IMR-90 (cell line): ENCODE data around the gene MACC1. TPM values are rescaled to one million over a fixed set of nuclear protein-coding genes. Genes with fewer than 3 reads are reported as not detected.

Source experiments
- ATAC-seq: fragments of 200-7000 bp; cut with Tn5 transposase; 2 replicates; pipeline ENCODE4 v1.9.1; 2020; ENCODE audit warnings: low read depth, mild to moderate bottlenecking, moderate library complexity
- BruUV-seq: library from RNA; stranded (reverse); fragments of 400-500 nt; replicated peaks from 2 replicates; lab custom pipeline; 2021; lab: Mats Ljungman, UMichigan
- CTCF ChIA-PET: fragments of 300-600 bp; formaldehyde crosslinking; extraction: SDS; loops from one replicate; lab custom pipeline; 2021; ENCODE audit warnings: antibody characterized with exemption; lab: Yijun Ruan, JAX
- POLR2A ChIA-PET: fragments of 300-600 bp; sonication (Branson Sonifier 250); formaldehyde crosslinking; loops from one replicate; lab custom pipeline; 2022; ENCODE audit warnings: antibody characterized with exemption; ENCODE audit not compliant: unreplicated experiment; lab: Charles Lee
- DNase-seq: peaks from one replicate; pipeline ENCODE4 v3.0.0; 2013
- H2AFZ ChIP-seq: replicated peaks from 2 replicates; pipeline ENCODE3; 2013; ENCODE audit warnings: low read length, mild to moderate bottlenecking; ENCODE audit not compliant: poor library complexity
- H2AK5ac ChIP-seq: 2 replicates; pipeline ENCODE4 v1.6.1; 2013; ENCODE audit warnings: low read depth, low read length, inconsistent platforms
- H2AK9ac ChIP-seq: replicated peaks from 2 replicates; pipeline ENCODE3; 2013; ENCODE audit warnings: mild to moderate bottlenecking, low read depth, low read length, moderate library complexity; ENCODE audit not compliant: poor library complexity
- H2BK120ac ChIP-seq: 2 replicates; pipeline ENCODE4 v1.6.1; 2013; ENCODE audit warnings: low read depth, low read length, inconsistent platforms
- H2BK15ac ChIP-seq: 3 replicates; pipeline ENCODE4 v1.6.1; 2013; ENCODE audit warnings: low read depth, low read length, inconsistent platforms
- H2BK20ac ChIP-seq: 2 replicates; pipeline ENCODE4 v1.6.1; 2013; ENCODE audit warnings: low read depth, mild to moderate bottlenecking, inconsistent platforms, low read length, moderate library complexity
- H2BK5ac ChIP-seq: 2 replicates; pipeline ENCODE4 v1.6.1; 2013; ENCODE audit warnings: mild to moderate bottlenecking, low read depth, low read length, inconsistent platforms; ENCODE audit not compliant: poor library complexity, severe bottlenecking
- H3K14ac ChIP-seq: replicated peaks from 2 replicates; pipeline ENCODE4 v1.6.1; 2013; ENCODE audit warnings: low read depth, low read length, inconsistent platforms
- H3K18ac ChIP-seq: 2 replicates; pipeline ENCODE4 v1.6.1; 2013; ENCODE audit warnings: low read depth, low read length, control low read depth
- H3K23ac ChIP-seq: 2 replicates; pipeline ENCODE4 v1.6.1; 2013; ENCODE audit warnings: low read depth, low read length, inconsistent platforms
- H3K27ac ChIP-seq: 2 replicates; pipeline ENCODE4 v1.5.1; 2013; ENCODE audit warnings: mild to moderate bottlenecking, control low read depth, low read length; ENCODE audit not compliant: insufficient read depth
- H3K27me3 ChIP-seq: 2 replicates; pipeline ENCODE4 v1.6.1; 2013; ENCODE audit warnings: low read length; ENCODE audit not compliant: control insufficient read depth, insufficient read depth
- H3K36me3 ChIP-seq: 2 replicates; pipeline ENCODE4 v1.6.1; 2013; ENCODE audit warnings: low read length, mixed read lengths; ENCODE audit not compliant: control insufficient read depth, insufficient read depth
- H3K4ac ChIP-seq: 2 replicates; pipeline ENCODE4 v1.6.1; 2013; ENCODE audit warnings: low read depth, low read length, inconsistent platforms
- H3K4me1 ChIP-seq: 2 replicates; pipeline ENCODE4 v1.6.1; 2013; ENCODE audit warnings: low read length, mixed read lengths; ENCODE audit not compliant: control insufficient read depth, insufficient read depth
- H3K4me2 ChIP-seq: 2 replicates; pipeline ENCODE4 v1.6.1; 2013; ENCODE audit warnings: low read depth, mild to moderate bottlenecking, control low read depth, low read length, moderate library complexity
- H3K4me3 ChIP-seq: 2 replicates; pipeline ENCODE4 v1.5.1; 2013; ENCODE audit warnings: low read depth, mild to moderate bottlenecking, control low read depth, low read length, moderate library complexity; ENCODE audit not compliant: insufficient read depth
- H3K56ac ChIP-seq: 2 replicates; pipeline ENCODE4 v1.6.1; 2013; ENCODE audit warnings: low read length, inconsistent platforms; ENCODE audit not compliant: insufficient read depth; ENCODE audit errors: extremely low read depth
- H3K79me1 ChIP-seq, 2 experiments: 2 replicates each; pipeline ENCODE4 v1.6.1; 2013; ENCODE audit warnings: low read length in 2 of 2, inconsistent platforms in 1 of 2, low read depth in 1 of 2
- H3K9ac ChIP-seq: 2 replicates; pipeline ENCODE4 v1.6.1; 2013; ENCODE audit warnings: low read depth, low read length, control low read depth
- H3K9me1 ChIP-seq: 2 replicates; pipeline ENCODE4 v1.6.1; 2013; ENCODE audit warnings: low read length, inconsistent platforms; ENCODE audit not compliant: insufficient read depth
- H3K9me3 ChIP-seq: 2 replicates; pipeline ENCODE4 v1.6.1; 2013; ENCODE audit warnings: low read length; ENCODE audit not compliant: control insufficient read depth, insufficient read depth
- H4K20me1 ChIP-seq: 2 replicates; pipeline ENCODE4 v1.6.1; 2013; ENCODE audit warnings: low read length, inconsistent platforms; ENCODE audit not compliant: insufficient read depth
- H4K5ac ChIP-seq: 2 replicates; pipeline ENCODE4 v1.6.1; 2013; ENCODE audit warnings: mild to moderate bottlenecking, low read depth, low read length, control low read depth
- H4K8ac ChIP-seq, 2 experiments: 2 replicates each; pipeline ENCODE4 v1.6.1; 2013; ENCODE audit warnings: low read depth in 2 of 2, low read length in 2 of 2, control low read depth in 1 of 2, inconsistent platforms in 1 of 2
- H4K91ac ChIP-seq: 2 replicates; pipeline ENCODE4 v1.6.1; 2013; ENCODE audit warnings: low read depth, low read length, inconsistent platforms; ENCODE audit not compliant: insufficient read depth
- BHLHE40 ChIP-seq: fragments of 150-350 bp; IDR thresholded peaks from 2 replicates; pipeline ENCODE4 v1.6.1; 2016; ENCODE audit warnings: mild to moderate bottlenecking, low read depth, low read length
- CEBPB ChIP-seq: IDR thresholded peaks from 2 replicates; pipeline ENCODE4 v1.6.1; 2012; ENCODE audit warnings: low read depth, low read length, improper control_type of control experiment
- CHD1 ChIP-seq: IDR thresholded peaks from 2 replicates; pipeline ENCODE4 v1.6.1; 2012; ENCODE audit warnings: low read depth, low read length, improper control_type of control experiment
- MAFK ChIP-seq: IDR thresholded peaks from 2 replicates; pipeline ENCODE4 v1.6.1; 2012; ENCODE audit warnings: low read depth, low read length, improper control_type of control experiment
- NFE2L2 ChIP-seq: fragments of 150-350 bp; IDR thresholded peaks from 2 replicates; pipeline ENCODE4 v1.6.1; 2016; ENCODE audit warnings: low read depth, mild to moderate bottlenecking, low read length
- POLR2A ChIP-seq: IDR thresholded peaks from 2 replicates; pipeline ENCODE4 v1.6.1; 2012; ENCODE audit warnings: mild to moderate bottlenecking, low read depth, low read length
- RAD21 ChIP-seq: IDR thresholded peaks from 2 replicates; pipeline ENCODE4 v1.6.1; 2012; ENCODE audit warnings: low read length, improper control_type of control experiment
- USF2 ChIP-seq: fragments of 150-350 bp; IDR thresholded peaks from 2 replicates; pipeline ENCODE4 v1.6.1; 2017; ENCODE audit warnings: mild to moderate bottlenecking, antibody characterized with exemption, low read length, low read depth
- WGBS, 2 experiments: methylation state at CpG; one replicate each; pipeline versions ENCODE4 v1.1.5 to v1.1.7; 2013; ENCODE audit warnings: missing lambda C conversion rate in 2 of 2; ENCODE audit not compliant: insufficient read length in 1 of 2; ENCODE audit errors: extremely low coverage in 2 of 2; 5-methylcytosine and 5-hydroxymethylcytosine counted together
- dilution Hi-C: fragments of 300-500 bp; cut with HindIII; formaldehyde crosslinking; loops from one replicate; pipeline ENCODE4 v1.14.3; 2018; ENCODE audit warnings: low sequenced_read_pairs; ENCODE audit not compliant: unreplicated experiment
- in situ Hi-C: fragments of 300-500 bp; cut with MboI; formaldehyde crosslinking; loops from 3 replicates; pipeline ENCODE4 v1.14.3; 2019; ENCODE audit warnings: low sequenced_read_pairs, inconsistent platforms, mixed read lengths
- intact Hi-C: fragments of 100-400 bp; cut with micrococcal nuclease; formaldehyde crosslinking; loops from 2 replicates; pipeline ENCODE4 v1.10.0; 2022
- polyA plus RNA-seq, 3 experiments: library from polyadenylated mRNA; depleted of rRNA; stranded (reverse); fragments of >200 nt; gene quantifications; 2 replicates each; pipeline ENCODE4 v1.2.3, GENCODE V29; 2012; ENCODE audit warnings: low replicate concordance in 1 of 3
- total RNA-seq: library from RNA; depleted of rRNA; stranded (reverse); fragments of >200 nt; gene quantifications from 2 replicates; pipeline ENCODE4 v1.2.3, GENCODE V29; 2012; rRNA removed
- TF ChIP-seq, protein P1 (sequence below): fragments of 150-350 bp; IDR thresholded peaks from 2 replicates; pipeline ENCODE4 v1.6.1; 2016; ENCODE audit warnings: low read depth, mild to moderate bottlenecking, low read length, moderate library complexity, borderline replicate concordance

Gene MACC1
- total and polyA plus RNA-seq, 2 of the 4 experiments (the other 2 are of a cell fraction), result under 0.01 TPM; not detected in 1

- no peak overlapping the region for H2BK120ac ChIP-seq
- H4K91ac ChIP-seq, result no peak overlapping the region
- H3K14ac ChIP-seq, result no peak overlapping the region
- H2AFZ ChIP-seq, result no peak overlapping the region
- H2BK15ac ChIP-seq, result no peak overlapping the region
- no peaks in the 10 kb centered on the region for H3K9me1 ChIP-seq
- H3K36me3 ChIP-seq, result no peaks in the 10 kb centered on the region
- no CpG with 5 or more reads among the region's 4 CpGs for WGBS, 2 experiments
- no peak overlapping the region for H3K4me3 ChIP-seq
- H2AK9ac ChIP-seq, result no peak overlapping the region
- H3K27me3 ChIP-seq, result no peaks in the 10 kb centered on the region
- ChIA-PET POLR2A (no interaction called here), CTCF (no interaction called here)
- no peak overlapping the region for H4K5ac ChIP-seq
- H3K79me1 ChIP-seq, result no peaks in the 10 kb centered on the region
- no peak overlapping the region for H4K8ac ChIP-seq
- dilution Hi-C loops (no loop called here), intact Hi-C loops (no loop called here), in situ Hi-C loops (no loop called here)
- H3K4me2 ChIP-seq, result no peak overlapping the region
- H3K56ac ChIP-seq, result no peak overlapping the region
- TF ChIP-seq BHLHE40 (no peak), USF2 (no peak), CEBPB (no peak), RAD21 (no peak), CHD1 (no peak), NFE2L2 (no peak), MAFK (no peak), POLR2A (no peak)
- TF ChIP-seq, protein P1, sequence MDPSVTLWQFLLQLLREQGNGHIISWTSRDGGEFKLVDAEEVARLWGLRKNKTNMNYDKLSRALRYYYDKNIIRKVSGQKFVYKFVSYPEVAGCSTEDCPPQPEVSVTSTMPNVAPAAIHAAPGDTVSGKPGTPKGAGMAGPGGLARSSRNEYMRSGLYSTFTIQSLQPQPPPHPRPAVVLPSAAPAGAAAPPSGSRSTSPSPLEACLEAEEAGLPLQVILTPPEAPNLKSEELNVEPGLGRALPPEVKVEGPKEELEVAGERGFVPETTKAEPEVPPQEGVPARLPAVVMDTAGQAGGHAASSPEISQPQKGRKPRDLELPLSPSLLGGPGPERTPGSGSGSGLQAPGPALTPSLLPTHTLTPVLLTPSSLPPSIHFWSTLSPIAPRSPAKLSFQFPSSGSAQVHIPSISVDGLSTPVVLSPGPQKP, result no peak
- no peak for DNase-seq
- BruUV-seq, result no TSS peak
- no peak overlapping the region for H3K27ac ChIP-seq
- ATAC-seq, result no peak
- no peaks in the 10 kb centered on the region for H3K4me1 ChIP-seq
- no peak overlapping the region for H3K23ac ChIP-seq
- no peak overlapping the region for H2BK20ac ChIP-seq
- no peak overlapping the region for H3K4ac ChIP-seq
- H3K9me3 ChIP-seq, result no peaks in the 10 kb centered on the region
- H2BK5ac ChIP-seq, result no peak overlapping the region
- H2AK5ac ChIP-seq, result no peak overlapping the region
- no peak overlapping the region for H3K9ac ChIP-seq
- no peak overlapping the region for H3K18ac ChIP-seq
- H4K20me1 ChIP-seq, result no peaks in the 10 kb centered on the region
Observed at GRCh38 chr7:20085086-20085485, 132.1 kb downstream of the MACC1 start.

Other genes starting within 250 kb of the MACC1 start
- 10.2 and 10.8 TPM in 2 replicates for gene ITGB8, start 113.5 kb upstream of the MACC1 start, total RNA-seq
- 1.9 and 2.6 TPM in 2 replicates for gene ITGB8, start 113.5 kb upstream of the MACC1 start, polyA plus RNA-seq (2012; rRNA removed)